Naive thymus-derived CD4-positive, alpha-beta T cell (primary cell): Measurements from ENCODE around the gene SACS. TPM values are rescaled to one million over a fixed set of nuclear protein-coding genes. Genes with fewer than 3 reads are reported as not detected.

Experiments
- ATAC-seq: fragments of 150-1000 bp; cut with Tn5 transposase; 2 replicates; pipeline ENCODE4 v1.10.0; 2021; ENCODE audit warnings: mild to moderate bottlenecking, moderate library complexity
- CTCF ChIA-PET: fragments of 350-600 bp; sonication (Branson Sonifier 250); formaldehyde crosslinking; loops from one replicate; lab custom pipeline; 2021; ENCODE audit warnings: antibody characterized with exemption; lab: Charles Lee
- POLR2A ChIA-PET: fragments of 350-600 bp; sonication (Branson Sonifier 250); formaldehyde crosslinking; loops from one replicate; lab custom pipeline; 2021; ENCODE audit warnings: antibody characterized with exemption, inconsistent platforms; lab: Charles Lee
- DNase-seq, 9 donors: peaks; one replicate each; pipeline versions ENCODE4 v3.0.0 to v3.0.0-alpha.2; 2020 to 2022; ENCODE audit warnings: mixed read lengths in 1 of 9
- H3K27ac ChIP-seq: one replicate; pipeline ENCODE4 v1.7.0; 2013; ENCODE audit warnings: mild to moderate bottlenecking, low read depth, low read length, moderate library complexity
- H3K27me3 ChIP-seq, 2 donors: one replicate each; pipeline ENCODE4 v1.7.0; 2013; ENCODE audit warnings: low read length in 2 of 2, mild to moderate bottlenecking in 2 of 2, moderate library complexity in 2 of 2; ENCODE audit not compliant: control insufficient read depth in 2 of 2, insufficient read depth in 2 of 2
- H3K36me3 ChIP-seq, 3 experiments: 1 replicate in 2 of 3; 2 replicates in 1 of 3; pipeline ENCODE4 v1.7.0; 2013; ENCODE audit warnings: low read length in 3 of 3, mild to moderate bottlenecking in 3 of 3, moderate library complexity in 1 of 3; ENCODE audit not compliant: insufficient read depth in 3 of 3, control insufficient read depth in 2 of 3
- H3K4me1 ChIP-seq, 2 donors: one replicate each; pipeline ENCODE4 v1.7.0; 2013; ENCODE audit warnings: low read length in 2 of 2, mild to moderate bottlenecking in 2 of 2, moderate library complexity in 1 of 2; ENCODE audit not compliant: control insufficient read depth in 2 of 2, insufficient read depth in 2 of 2
- H3K4me3 ChIP-seq: 2 replicates; pipeline ENCODE4 v1.7.0; 2013; ENCODE audit warnings: mild to moderate bottlenecking, low read length
- H3K9me3 ChIP-seq, 3 experiments: 1 replicate in 2 of 3; 2 replicates in 1 of 3; pipeline ENCODE4 v1.7.0; 2013; ENCODE audit warnings: low read length in 3 of 3; ENCODE audit not compliant: control insufficient read depth in 2 of 3
- H3K27ac Mint-ChIP-seq, 9 donors: one replicate each; pipeline ENCODE4 v1.8.0; 2020 to 2022; ENCODE audit warnings: mixed read lengths in 9 of 9, mild to moderate bottlenecking in 8 of 9, moderate library complexity in 5 of 9, inconsistent platforms in 2 of 9
- H3K27me3 Mint-ChIP-seq, 5 donors: one replicate each; pipeline ENCODE4 v1.8.0; 2021 to 2022; ENCODE audit warnings: mixed read lengths in 5 of 5, mild to moderate bottlenecking in 1 of 5
- H3K36me3 Mint-ChIP-seq, 5 donors: one replicate each; pipeline ENCODE4 v1.8.0; 2020 to 2022; ENCODE audit warnings: mixed read lengths in 5 of 5, mild to moderate bottlenecking in 3 of 5, inconsistent platforms in 1 of 5
- H3K4me1 Mint-ChIP-seq, 7 donors: one replicate each; pipeline ENCODE4 v1.8.0; 2020 to 2022; ENCODE audit warnings: mixed read lengths in 7 of 7, mild to moderate bottlenecking in 3 of 7, inconsistent platforms in 1 of 7
- H3K4me3 Mint-ChIP-seq, 10 donors: one replicate each; pipeline ENCODE4 v1.8.0; 2020 to 2022; ENCODE audit warnings: mild to moderate bottlenecking in 10 of 10, mixed read lengths in 10 of 10, moderate library complexity in 6 of 10, inconsistent platforms in 2 of 10
- H3K9me3 Mint-ChIP-seq, 11 donors: one replicate each; pipeline ENCODE4 v1.8.0; 2020 to 2022; ENCODE audit warnings: mixed read lengths in 11 of 11, mild to moderate bottlenecking in 4 of 11, inconsistent platforms in 1 of 11, moderate library complexity in 1 of 11
- intact Hi-C, 2 donors: fragments of 100-400 bp; cut with micrococcal nuclease; formaldehyde crosslinking; loops; one replicate each; pipeline ENCODE4 v1.15.1; 2023
- polyA plus RNA-seq, 2 donors: library from polyadenylated mRNA; unstranded; fragments of 300-500 nt; fragmentation: Illumina TruSeq; gene quantifications; one replicate each; pipeline ENCODE4 v1.2.3, GENCODE V29; 2021
- total RNA-seq, 6 experiments: library from RNA in 5 of 6; stranded (reverse) in 5 of 6; gene quantifications; 1 replicate in 5 of 6; 2 replicates in 1 of 6; pipeline ENCODE4 v1.2.3 and lab custom pipeline; 2021 to 2026

SACS gene
- total RNA-seq (10 to 100 TPM; 13.1 to 31.7 (median 23.1) TPM), polyA plus RNA-seq (1 to 10 TPM; 3.7 to 3.9 TPM), total RNA-seq (lab: John Stamatoyannopoulos, UW) (73.1 reads per million, percentile 79 among the genes with 10 or more reads in this experiment)

GRCh38 chr13:23433171-23434153, at the start of gene SACS:
Gene SACS (minus strand): TSS chr13:23433702. CDS start chr13:23411239, 22,463 bp downstream.
- no peak within 1 kb of the TSS for H3K4me3 ChIP-seq
- ChIA-PET POLR2A (no interaction called here), CTCF (no interaction called here)
- intact Hi-C loops: no loop called here
- H3K27me3 ChIP-seq: no peaks in the 10 kb centered on the region
- ATAC-seq: peak; percentile 18
- DNase-seq: no peak
- Mint-ChIP-seq H3K4me1 (peaks cover 0 to 14% (median 6%) of the 10 kb centered on the region in 7 donors), H3K9me3 (no peaks in the 10 kb centered on the region), H3K27me3 (peaks cover 26 to 44% (median 39%) of the 10 kb centered on the region in 5 donors), H3K27ac (no peak within 1 kb of the TSS), H3K36me3 (no peaks in the 10 kb centered on the region), H3K4me3 (peak within 1 kb of the TSS in 6 of 10 donors; percentile 5 to 33 (median 16))
- no peaks in the 10 kb centered on the region for H3K36me3 ChIP-seq
- no peak within 1 kb of the TSS for H3K27ac ChIP-seq
- H3K4me1 ChIP-seq: no peaks in the 10 kb centered on the region
- H3K9me3 ChIP-seq: no peaks in the 10 kb centered on the region

- DNase-seq (no peak), ATAC-seq (no peak)
- H3K4me1 Mint-ChIP-seq: no peaks in the 10 kb centered on the region
- H3K27ac ChIP-seq: no peak overlapping the region
- peaks cover 0 to 11% (median 0%) of the 10 kb centered on the region in 3 experiments for H3K9me3 ChIP-seq
- intact Hi-C loops: no loop called here
- H3K27ac Mint-ChIP-seq: no peak overlapping the region
- H3K4me3 ChIP-seq: no peak overlapping the region
- peaks cover 3 to 40% (median 26%) of the 10 kb centered on the region in 11 donors for H3K9me3 Mint-ChIP-seq
- ChIA-PET CTCF (no interaction called here), POLR2A (no interaction called here)
- no peaks in the 10 kb centered on the region for H3K4me1 ChIP-seq
- peaks cover 14 to 40% (median 23%) of the 10 kb centered on the region in 5 donors for H3K27me3 Mint-ChIP-seq
- no peaks in the 10 kb centered on the region for H3K36me3 ChIP-seq
- peaks cover 3 to 6% (median 4%) of the 10 kb centered on the region in 5 donors for H3K36me3 Mint-ChIP-seq
- no peak overlapping the region for H3K4me3 Mint-ChIP-seq
- H3K27me3 ChIP-seq: no peaks in the 10 kb centered on the region
These were observed 46.8 kb upstream of the SACS start for GRCh38 chr13:23480324-23480723.

- Mint-ChIP-seq H3K27ac (no peak overlapping the region), H3K4me1 (no peaks in the 10 kb centered on the region), H3K27me3 (peaks cover 10 to 39% (median 21%) of the 10 kb centered on the region in 5 donors), H3K36me3 (peaks cover 3 to 6% (median 4%) of the 10 kb centered on the region in 5 donors), H3K4me3 (no peak overlapping the region), H3K9me3 (peaks cover 3 to 33% (median 24%) of the 10 kb centered on the region in 11 donors)
- POLR2A ChIA-PET: no interaction called here
- intact Hi-C loops: no loop called here
- Histone ChIP-seq H3K4me1 (no peaks in the 10 kb centered on the region), H3K27me3 (no peaks in the 10 kb centered on the region), H3K4me3 (no peak overlapping the region), H3K9me3 (peaks cover 0 to 11% (median 0%) of the 10 kb centered on the region in 3 experiments), H3K27ac (no peak overlapping the region), H3K36me3 (no peaks in the 10 kb centered on the region)
- CTCF ChIA-PET: no interaction called here
- DNase-seq (no peak), ATAC-seq (no peak)
These were observed 43.6 kb upstream of the SACS start for GRCh38 chr13:23477101-23477500.

- Histone ChIP-seq H3K9me3 (no peaks in the 10 kb centered on the region), H3K27ac (no peak overlapping the region), H3K4me1 (no peaks in the 10 kb centered on the region), H3K27me3 (no peaks in the 10 kb centered on the region), H3K36me3 (no peaks in the 10 kb centered on the region), H3K4me3 (no peak overlapping the region)
- Mint-ChIP-seq H3K27ac (no peak overlapping the region), H3K27me3 (peaks cover 7 to 30% (median 12%) of the 10 kb centered on the region in 5 donors), H3K4me3 (no peak overlapping the region), H3K9me3 (no peaks in the 10 kb centered on the region), H3K36me3 (no peaks in the 10 kb centered on the region), H3K4me1 (peaks cover 0 to 2% (median 0%) of the 10 kb centered on the region in 7 donors)
- intact Hi-C loops: no loop called here
- DNase-seq (no peak), ATAC-seq (no peak)
- ChIA-PET CTCF (no interaction called here), POLR2A (no interaction called here)
These were observed 39.7 kb upstream of the SACS start for GRCh38 chr13:23473221-23473620.

GRCh38 chr13:23472189-23472588, 38.7 kb upstream of the SACS start:
- H3K4me1 ChIP-seq: no peaks in the 10 kb centered on the region
- H3K9me3 Mint-ChIP-seq: no peaks in the 10 kb centered on the region

GRCh38 chr13:23470790-23471614, 37.5 kb upstream of the SACS start:
- Histone ChIP-seq H3K4me1 (peaks cover 0 to under 1% of the 10 kb centered on the region in 2 donors), H3K27me3 (no peaks in the 10 kb centered on the region), H3K4me3 (no peak overlapping the region), H3K27ac (no peak overlapping the region), H3K36me3 (no peaks in the 10 kb centered on the region), H3K9me3 (no peaks in the 10 kb centered on the region)
- Mint-ChIP-seq H3K27ac (no peak overlapping the region), H3K27me3 (peaks cover 7 to 30% (median 12%) of the 10 kb centered on the region in 5 donors), H3K36me3 (no peaks in the 10 kb centered on the region), H3K4me3 (no peak overlapping the region), H3K9me3 (no peaks in the 10 kb centered on the region), H3K4me1 (peaks cover 0 to 6% (median 2%) of the 10 kb centered on the region in 7 donors)
- POLR2A ChIA-PET: no interaction called here
- ATAC-seq: no peak
- intact Hi-C loops: no loop called here
- no peak for DNase-seq
- CTCF ChIA-PET: no interaction called here

More at GRCh38 chr13:23472189-23472588, 38.7 kb upstream of the SACS start:
- intact Hi-C loops: no loop called here
- ATAC-seq (no peak), DNase-seq (no peak)
- Mint-ChIP-seq H3K36me3 (no peaks in the 10 kb centered on the region), H3K27me3 (peaks cover 7 to 29% (median 12%) of the 10 kb centered on the region in 5 donors), H3K4me1 (peaks cover 0 to 2% (median 0%) of the 10 kb centered on the region in 7 donors), H3K4me3 (no peak overlapping the region), H3K27ac (no peak overlapping the region)
- no peak overlapping the region for H3K4me3 ChIP-seq
- ChIA-PET POLR2A (no interaction called here), CTCF (no interaction called here)
- no peaks in the 10 kb centered on the region for H3K36me3 ChIP-seq
- H3K9me3 ChIP-seq: no peaks in the 10 kb centered on the region
- H3K27me3 ChIP-seq: no peaks in the 10 kb centered on the region
- H3K27ac ChIP-seq: no peak overlapping the region
